Upper lobe of left lung (tissue), 4 donors: ENCODE data around the gene ARPP19.

Experiments
- CTCF ChIP-seq, 6 experiments: fragments of 450-650 bp in 4 of 6; fragments of 200-600 bp in 2 of 6; sonication (generic) in 2 of 6; IDR thresholded peaks; one replicate each; pipeline ENCODE4 v1.5.1; 2016 to 2019; ENCODE audit warnings: antibody characterized with exemption in 6 of 6
- EP300 ChIP-seq, 4 donors: sonication (generic); formaldehyde crosslinking; IDR thresholded peaks; one replicate each; pipeline ENCODE4 v1.5.1; 2017; ENCODE audit warnings: antibody characterized with exemption in 4 of 4, control low read depth in 2 of 4

- TF ChIP-seq CTCF (IDR thresholded peaks at IDR 0.05) (no peak), EP300 (IDR thresholded peaks at IDR 0.05) (no peak)
Measured at GRCh38 chr15:52503788-52504496, 64.9 kb downstream of the ARPP19 start.
